PC-9 (cell line): ENCODE data around the gene ACOXL. TPM values are rescaled to one million over a fixed set of nuclear protein-coding genes. Genes with fewer than 3 reads are reported as not detected.
"Not testable (repeated sequence)": the region's sequence is repeated elsewhere in the genome, so short reads cannot be mapped to it uniquely, and the experiment has no call there.

ENCODE experiments used
- BruUV-seq: library from RNA; stranded (reverse); fragments of 400-500 nt; replicated peaks from 2 replicates; lab custom pipeline; 2021; lab: Mats Ljungman, UMichigan
- CTCF ChIA-PET: fragments of 300-600 bp; sonication (Branson Sonifier 250); formaldehyde crosslinking; loops from one replicate; lab custom pipeline; 2022; ENCODE audit warnings: antibody characterized with exemption; lab: Charles Lee
- POLR2A ChIA-PET: fragments of 300-600 bp; sonication (Branson Sonifier 250); formaldehyde crosslinking; loops from one replicate; lab custom pipeline; 2022; ENCODE audit warnings: antibody characterized with exemption; ENCODE audit not compliant: unreplicated experiment; lab: Charles Lee
- DNase-seq, 2 experiments: peaks; one replicate each; pipeline versions ENCODE4 v3.0.0 to v3.0.0-alpha.2; 2015 to 2022; ENCODE audit warnings: mixed read lengths in 1 of 2
- H2AFZ ChIP-seq: fragments of 200-600 bp; sonication (generic); 2 replicates; pipeline ENCODE4 v1.8.1; 2017; ENCODE audit warnings: antibody characterized with exemption
- H3F3A ChIP-seq: fragments of 200-600 bp; sonication (generic); 2 replicates; pipeline ENCODE4 v1.8.1; 2017; ENCODE audit warnings: antibody characterized with exemption, mild to moderate bottlenecking, low read depth; ENCODE audit not compliant: insufficient read depth
- H3K27ac ChIP-seq: fragments of 200-600 bp; sonication (generic); 2 replicates; pipeline ENCODE4 v1.6.1; 2016; ENCODE audit warnings: mixed run types
- H3K27me3 ChIP-seq: fragments of 200-600 bp; sonication (generic); 2 replicates; pipeline ENCODE4 v1.6.1; 2016; ENCODE audit warnings: low read depth, mixed run types; ENCODE audit not compliant: insufficient read depth
- H3K36me3 ChIP-seq: fragments of 200-600 bp; sonication (generic); 2 replicates; pipeline ENCODE4 v1.6.1; 2016; ENCODE audit warnings: low read depth, mixed run types
- H3K4me1 ChIP-seq: fragments of 200-600 bp; sonication (generic); replicated peaks from 2 replicates; pipeline ENCODE4 v1.6.1; 2016; ENCODE audit warnings: mixed run types; ENCODE audit not compliant: insufficient read depth
- H3K4me2 ChIP-seq: fragments of 200-600 bp; sonication (generic); 2 replicates; pipeline ENCODE4 v1.6.1; 2017; ENCODE audit warnings: mixed run types
- H3K4me3 ChIP-seq: fragments of 200-600 bp; sonication (generic); 2 replicates; pipeline ENCODE4 v1.6.1; 2016; ENCODE audit warnings: mixed run types
- H3K79me2 ChIP-seq: fragments of 200-600 bp; sonication (generic); 2 replicates; pipeline ENCODE4 v1.6.1; 2017; ENCODE audit warnings: low read depth, mixed run types
- H3K9me2 ChIP-seq: fragments of 200-600 bp; sonication (generic); 2 replicates; pipeline ENCODE4 v1.8.1; 2017; ENCODE audit warnings: mild to moderate bottlenecking; ENCODE audit not compliant: insufficient read depth
- H3K9me3 ChIP-seq: fragments of 200-600 bp; sonication (generic); 2 replicates; pipeline ENCODE4 v1.8.1; 2016; ENCODE audit warnings: low read depth; ENCODE audit not compliant: insufficient read depth
- H4K20me1 ChIP-seq: fragments of 200-600 bp; sonication (generic); 2 replicates; pipeline ENCODE4 v1.8.1; 2017; ENCODE audit not compliant: insufficient read depth
- EZH2 ChIP-seq: fragments of 200-600 bp; sonication (generic); IDR thresholded peaks from 2 replicates; pipeline ENCODE4 v1.8.0; 2017; ENCODE audit warnings: antibody characterized with exemption, low read depth
- intact Hi-C: fragments of 100-400 bp; cut with micrococcal nuclease; formaldehyde crosslinking; loops from one replicate; pipeline ENCODE4 v1.10.0; 2022; ENCODE audit not compliant: unreplicated experiment
- total RNA-seq: library from RNA; stranded (reverse); gene quantifications from 2 replicates; pipeline ENCODE4 v1.2.3, GENCODE V29; 2021
- TF ChIP-seq, protein P1 (sequence below): fragments of 200-600 bp; sonication (generic); conservative IDR thresholded peaks from 2 replicates; pipeline ENCODE4 v1.6.1; 2017; ENCODE audit warnings: mixed run types, antibody characterized with exemption, mild to moderate bottlenecking, moderate library complexity

Gene ACOXL
- total RNA-seq, 1 experiment from 2014 or later: 10.7 TPM

DNA sequence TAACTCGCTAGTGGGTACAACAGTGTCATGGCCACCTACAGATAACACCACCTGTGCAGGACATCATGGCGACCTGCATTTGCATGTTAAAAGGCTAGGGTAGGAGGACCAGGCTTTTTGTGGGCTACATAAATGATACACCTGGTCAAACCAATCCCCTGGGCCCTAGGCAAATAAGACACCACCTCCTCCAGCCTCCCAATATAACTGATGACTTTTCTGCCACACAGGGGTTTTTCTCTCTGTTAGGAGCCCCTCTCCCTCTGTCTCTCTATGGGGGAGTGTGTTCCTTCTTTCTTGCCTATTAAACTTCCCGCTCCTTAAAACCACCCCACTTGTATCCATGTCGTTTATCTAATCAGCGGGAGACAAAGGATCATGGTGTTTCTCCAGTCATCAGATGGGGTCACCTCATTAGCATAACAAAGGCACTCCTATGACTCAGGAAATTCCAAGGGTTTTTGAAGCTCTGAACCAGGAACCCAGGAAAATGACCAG, 43.7 kb upstream of the ACOXL start:
- H3K4me1 ChIP-seq: no peaks in the 10 kb centered on the region; the same call in 1 of the 2 replicates
- H3K9me2 ChIP-seq: no peaks in the 10 kb centered on the region
- H3F3A ChIP-seq: no peaks in the 10 kb centered on the region
- peaks cover 3% of the 10 kb centered on the region; the same call in 1 of the 2 replicates for H3K9me3 ChIP-seq
- BruUV-seq: no TSS peak
- TF ChIP-seq, protein P1, sequence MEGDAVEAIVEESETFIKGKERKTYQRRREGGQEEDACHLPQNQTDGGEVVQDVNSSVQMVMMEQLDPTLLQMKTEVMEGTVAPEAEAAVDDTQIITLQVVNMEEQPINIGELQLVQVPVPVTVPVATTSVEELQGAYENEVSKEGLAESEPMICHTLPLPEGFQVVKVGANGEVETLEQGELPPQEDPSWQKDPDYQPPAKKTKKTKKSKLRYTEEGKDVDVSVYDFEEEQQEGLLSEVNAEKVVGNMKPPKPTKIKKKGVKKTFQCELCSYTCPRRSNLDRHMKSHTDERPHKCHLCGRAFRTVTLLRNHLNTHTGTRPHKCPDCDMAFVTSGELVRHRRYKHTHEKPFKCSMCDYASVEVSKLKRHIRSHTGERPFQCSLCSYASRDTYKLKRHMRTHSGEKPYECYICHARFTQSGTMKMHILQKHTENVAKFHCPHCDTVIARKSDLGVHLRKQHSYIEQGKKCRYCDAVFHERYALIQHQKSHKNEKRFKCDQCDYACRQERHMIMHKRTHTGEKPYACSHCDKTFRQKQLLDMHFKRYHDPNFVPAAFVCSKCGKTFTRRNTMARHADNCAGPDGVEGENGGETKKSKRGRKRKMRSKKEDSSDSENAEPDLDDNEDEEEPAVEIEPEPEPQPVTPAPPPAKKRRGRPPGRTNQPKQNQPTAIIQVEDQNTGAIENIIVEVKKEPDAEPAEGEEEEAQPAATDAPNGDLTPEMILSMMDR: no peak
- no peak for TF ChIP-seq EZH2
- no peaks in the 10 kb centered on the region for H4K20me1 ChIP-seq
- no peaks in the 10 kb centered on the region for H3K79me2 ChIP-seq
- H3K36me3 ChIP-seq: no peaks in the 10 kb centered on the region
- H3K4me2 ChIP-seq: no peak overlapping the region
- no peak overlapping the region for H2AFZ ChIP-seq
- no peak overlapping the region for H3K27ac ChIP-seq
- no peak overlapping the region for H3K4me3 ChIP-seq
- H3K27me3 ChIP-seq: no peaks in the 10 kb centered on the region
- CTCF ChIA-PET: interaction anchor here (0.6 kb wide), 1 partner anchor 25 kb away, joined by 3 read pairs; no protein-coding TSS in a partner anchor
- POLR2A ChIA-PET: interaction anchor here (0.6 kb wide), 1 partner anchor 59 kb away, joined by 3 read pairs; no protein-coding TSS in a partner anchor
- DNase-seq: no peak
- intact Hi-C loops: loop anchor here (5.0 kb wide), 1 partner anchor 54 kb away; no protein-coding TSS in a partner anchor

DNA sequence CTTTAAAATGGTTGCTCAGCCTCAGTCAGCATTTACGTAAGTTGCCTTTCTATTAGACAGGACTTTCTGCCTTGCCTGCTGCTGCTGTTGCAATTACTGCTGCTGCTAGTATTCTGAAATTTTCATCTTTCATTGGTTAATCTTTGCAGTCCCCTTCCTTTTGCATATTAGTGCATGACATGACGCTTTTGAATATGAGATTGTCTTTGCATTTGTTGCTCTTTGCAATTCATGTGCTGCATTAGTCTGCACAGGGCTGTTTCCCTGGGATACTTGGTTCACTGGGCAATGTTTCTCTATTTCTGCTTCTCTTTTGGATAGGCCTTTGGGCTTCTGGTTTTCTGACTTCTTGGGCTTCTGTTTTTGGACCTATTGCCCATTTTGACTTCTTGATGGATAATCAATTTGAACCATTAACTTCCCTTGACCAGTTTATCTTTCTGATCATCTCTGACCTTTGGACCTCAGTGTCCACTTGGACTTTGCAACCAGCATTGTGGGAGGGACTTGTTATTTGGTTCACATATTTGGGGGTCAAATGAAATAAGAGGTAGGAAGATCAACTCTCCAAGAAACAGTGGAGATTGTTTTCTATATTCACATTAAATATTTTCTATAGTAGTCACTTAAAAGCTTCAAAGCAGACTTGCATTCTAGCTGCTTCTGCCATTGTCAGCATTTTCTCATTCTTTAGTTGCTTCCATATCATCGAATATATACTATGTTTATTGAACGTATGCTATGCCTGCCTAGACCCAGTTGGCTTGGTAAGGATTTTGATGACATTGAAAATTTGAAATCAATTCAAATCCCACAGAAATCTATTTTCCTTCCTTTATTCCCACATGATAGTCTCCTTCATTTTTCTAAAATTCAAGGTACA, 42.0 kb upstream of the ACOXL start:
- no peaks in the 10 kb centered on the region for H3F3A ChIP-seq
- H2AFZ ChIP-seq: no peak overlapping the region
- no peaks in the 10 kb centered on the region; the same call in 1 of the 2 replicates for H3K4me1 ChIP-seq
- ChIA-PET POLR2A (no interaction called here), CTCF (no interaction called here)
- H3K36me3 ChIP-seq: no peaks in the 10 kb centered on the region
- H4K20me1 ChIP-seq: no peaks in the 10 kb centered on the region
- no peak overlapping the region for H3K27ac ChIP-seq
- H3K9me2 ChIP-seq: no peaks in the 10 kb centered on the region
- TF ChIP-seq, protein P1: no peak
- TF ChIP-seq EZH2: no peak
- no peaks in the 10 kb centered on the region for H3K79me2 ChIP-seq
- no TSS peak for BruUV-seq
- peaks cover 3% of the 10 kb centered on the region; the same call in 1 of the 2 replicates for H3K9me3 ChIP-seq
- no peak overlapping the region for H3K4me3 ChIP-seq
- DNase-seq: no peak
- no peaks in the 10 kb centered on the region for H3K27me3 ChIP-seq
- intact Hi-C loops: no loop called here
- no peak overlapping the region for H3K4me2 ChIP-seq

DNA sequence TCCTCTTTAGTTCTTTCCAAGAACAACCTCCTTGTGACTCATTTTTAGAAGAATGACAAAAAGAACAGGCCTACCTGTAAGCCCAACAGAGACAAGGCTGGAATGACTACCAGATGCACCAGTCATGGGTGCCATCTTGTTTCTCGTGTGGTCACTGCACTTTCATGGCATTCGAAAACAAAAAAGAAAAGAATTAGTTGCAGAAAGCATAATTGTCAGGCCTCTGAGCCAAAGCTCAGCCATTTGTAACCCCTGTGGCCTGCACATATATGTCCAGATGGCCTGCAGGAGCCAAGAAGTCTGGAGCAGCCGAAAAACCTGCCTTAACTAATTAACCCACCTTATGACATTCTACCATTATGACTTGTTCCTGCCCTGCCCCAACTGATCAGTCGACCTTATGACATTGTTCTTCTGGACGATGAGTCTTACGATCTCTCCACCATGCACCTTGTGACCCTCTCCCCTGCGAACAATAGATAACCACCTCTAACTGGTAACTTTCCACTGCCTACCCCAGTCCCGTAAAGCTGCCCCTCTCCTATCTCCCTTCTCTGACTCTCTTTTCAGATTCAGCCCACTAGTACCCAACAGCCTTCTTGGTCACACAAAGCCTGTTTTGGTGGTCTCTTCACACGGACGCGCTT, 40.6 kb upstream of the ACOXL start:
- no TSS peak for BruUV-seq

DNA sequence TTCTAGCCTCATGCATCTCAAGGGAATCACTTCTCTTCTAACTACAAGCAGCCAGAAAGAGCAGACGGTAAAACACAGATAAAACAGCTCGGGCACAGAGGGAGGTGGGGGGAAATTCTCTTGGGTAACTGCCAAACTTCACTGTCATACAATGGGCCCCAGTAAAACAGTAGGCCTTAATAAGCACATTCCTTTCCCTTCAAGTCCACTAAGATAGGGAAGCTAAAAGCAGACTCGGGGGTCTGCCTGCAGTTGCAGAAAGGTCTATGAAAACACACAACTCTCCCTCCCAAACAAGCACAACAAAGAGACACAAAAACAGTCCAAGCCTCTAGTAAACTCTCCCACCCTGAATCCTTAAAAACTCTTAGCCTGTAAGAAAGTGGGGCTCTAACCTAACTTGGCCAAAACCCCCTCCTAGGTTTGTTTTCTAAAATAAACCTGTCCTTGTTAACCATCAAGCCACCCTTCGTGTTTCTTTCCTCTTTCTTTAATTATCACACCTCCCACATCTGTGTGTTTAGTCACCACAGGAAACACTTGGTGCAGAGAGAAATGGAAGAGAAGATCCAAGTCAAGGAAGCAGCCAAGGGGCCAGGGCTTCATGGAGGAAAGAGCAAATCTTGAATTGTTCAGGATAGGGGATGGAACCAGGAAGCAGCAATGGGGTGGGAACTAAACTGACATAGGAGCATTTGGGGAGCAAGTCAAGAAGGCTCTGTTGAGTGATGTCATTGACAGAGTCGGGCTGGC, 37.1 kb upstream of the ACOXL start:
- H3K9me2 ChIP-seq, H3K9me3 ChIP-seq, H3K4me1 ChIP-seq, BruUV-seq, POLR2A ChIA-PET, CTCF ChIA-PET, H3K27me3 ChIP-seq, intact Hi-C loops, H3K4me3 ChIP-seq, H4K20me1 ChIP-seq, H3F3A ChIP-seq, H3K27ac ChIP-seq, H3K79me2 ChIP-seq, H3K36me3 ChIP-seq, H2AFZ ChIP-seq, H3K4me2 ChIP-seq, DNase-seq: not testable (repeated sequence)

More for the DNA sequence above, 40.6 kb upstream of the ACOXL start:
- intact Hi-C loops: no loop called here
- Histone ChIP-seq H3K79me2 (no peaks in the 10 kb centered on the region), H3K4me2 (no peak overlapping the region), H3K27me3 (no peaks in the 10 kb centered on the region), H3K36me3 (no peaks in the 10 kb centered on the region), H3K9me3 (peaks cover 3% of the 10 kb centered on the region; the same call in 1 of the 2 replicates), H4K20me1 (no peaks in the 10 kb centered on the region), H3K4me1 (no peaks in the 10 kb centered on the region; the same call in 1 of the 2 replicates), H3K9me2 (no peaks in the 10 kb centered on the region), H3K4me3 (no peak overlapping the region), H3F3A (no peaks in the 10 kb centered on the region), H3K27ac (no peak overlapping the region), H2AFZ (no peak overlapping the region)
- ChIA-PET CTCF (no interaction called here), POLR2A (no interaction called here)
- no peak for TF ChIP-seq EZH2
- TF ChIP-seq, protein P1: no peak
- DNase-seq: no peak
